ENCODE measurements around the gene USPL1. TPM values are rescaled to one million over a fixed set of nuclear protein-coding genes. Genes with fewer than 3 reads are reported as not detected.
"Not testable (repeated sequence)": the region's sequence is repeated elsewhere in the genome, so short reads cannot be mapped to it uniquely, and the experiment has no call there.

The USPL1 gene
- total RNA-seq, 6 experiments from 2014 or later: 8.0 to 10.9 (median 10.3) TPM

DNA sequence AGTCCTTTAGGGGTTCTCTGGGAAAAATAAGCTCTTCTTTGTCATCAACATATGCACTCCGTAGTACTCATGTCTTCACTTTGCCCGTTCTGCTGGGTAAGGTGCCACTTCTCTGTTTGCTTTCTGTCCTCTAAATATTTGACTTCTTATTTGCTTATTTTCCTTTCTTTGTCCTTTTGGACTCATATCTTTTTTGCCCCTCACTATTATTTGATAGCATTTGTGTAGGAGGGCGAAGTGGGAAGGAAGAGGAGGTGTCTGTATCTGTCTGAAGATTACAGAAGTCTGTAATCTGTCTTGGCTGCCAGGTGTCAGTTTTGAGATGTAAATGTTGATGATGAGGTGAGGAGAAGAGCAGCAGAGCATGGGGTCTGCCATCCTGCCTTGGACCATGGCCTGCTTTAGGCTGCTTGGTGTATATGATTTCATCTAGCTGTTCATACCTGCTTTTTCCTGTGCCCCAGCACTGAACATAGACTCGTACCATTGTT is 30.8 kb downstream of the USPL1 start:
- H3K36me3 Mint-ChIP-seq (ENCODE audit: low read depth): peaks cover 22% of the 10 kb centered on the region
- H3K9me3 Mint-ChIP-seq: no peaks in the 10 kb centered on the region
- peaks cover 10% of the 10 kb centered on the region for H3K4me1 Mint-ChIP-seq (ENCODE audit: low read depth)
- H3K27ac Mint-ChIP-seq: no peak overlapping the region
- TF ChIP-seq, protein P1, sequence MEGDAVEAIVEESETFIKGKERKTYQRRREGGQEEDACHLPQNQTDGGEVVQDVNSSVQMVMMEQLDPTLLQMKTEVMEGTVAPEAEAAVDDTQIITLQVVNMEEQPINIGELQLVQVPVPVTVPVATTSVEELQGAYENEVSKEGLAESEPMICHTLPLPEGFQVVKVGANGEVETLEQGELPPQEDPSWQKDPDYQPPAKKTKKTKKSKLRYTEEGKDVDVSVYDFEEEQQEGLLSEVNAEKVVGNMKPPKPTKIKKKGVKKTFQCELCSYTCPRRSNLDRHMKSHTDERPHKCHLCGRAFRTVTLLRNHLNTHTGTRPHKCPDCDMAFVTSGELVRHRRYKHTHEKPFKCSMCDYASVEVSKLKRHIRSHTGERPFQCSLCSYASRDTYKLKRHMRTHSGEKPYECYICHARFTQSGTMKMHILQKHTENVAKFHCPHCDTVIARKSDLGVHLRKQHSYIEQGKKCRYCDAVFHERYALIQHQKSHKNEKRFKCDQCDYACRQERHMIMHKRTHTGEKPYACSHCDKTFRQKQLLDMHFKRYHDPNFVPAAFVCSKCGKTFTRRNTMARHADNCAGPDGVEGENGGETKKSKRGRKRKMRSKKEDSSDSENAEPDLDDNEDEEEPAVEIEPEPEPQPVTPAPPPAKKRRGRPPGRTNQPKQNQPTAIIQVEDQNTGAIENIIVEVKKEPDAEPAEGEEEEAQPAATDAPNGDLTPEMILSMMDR (IDR thresholded peaks at IDR 0.05): no peak
- DNase-seq: no peak
- H3K27me3 Mint-ChIP-seq (ENCODE audit: insufficient read depth): no peaks in the 10 kb centered on the region; the same call in 1 of the 2 replicates
- H3K4me3 Mint-ChIP-seq: no peak overlapping the region

DNA sequence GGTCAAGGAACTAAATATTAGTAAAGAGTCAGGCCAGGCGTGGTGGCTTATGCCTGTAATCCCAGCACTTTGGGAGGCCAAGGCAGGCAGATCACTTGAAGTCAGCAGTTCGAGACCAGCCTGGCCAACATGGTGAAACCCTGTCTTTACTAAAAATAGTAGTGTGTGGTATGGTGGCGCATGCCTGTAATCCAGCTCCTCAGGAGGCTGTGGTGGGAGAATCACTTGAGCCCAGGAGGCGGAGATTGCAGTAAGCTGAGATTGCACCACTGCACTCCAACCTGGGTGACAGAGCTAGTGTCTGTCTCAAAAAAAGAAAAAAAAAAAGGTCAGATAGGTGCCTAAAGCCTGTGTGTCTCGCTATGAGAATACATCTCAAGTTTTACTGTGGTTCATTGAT is 33.9 kb downstream of the USPL1 start:
- peaks cover 37% of the 10 kb centered on the region for H3K36me3 Mint-ChIP-seq (ENCODE audit: low read depth)
- DNase-seq; H3K4me1 Mint-ChIP-seq (ENCODE audit: low read depth); H3K27ac Mint-ChIP-seq; H3K27me3 Mint-ChIP-seq (ENCODE audit: insufficient read depth); H3K4me3 Mint-ChIP-seq; H3K9me3 Mint-ChIP-seq: not testable (repeated sequence)

DNA sequence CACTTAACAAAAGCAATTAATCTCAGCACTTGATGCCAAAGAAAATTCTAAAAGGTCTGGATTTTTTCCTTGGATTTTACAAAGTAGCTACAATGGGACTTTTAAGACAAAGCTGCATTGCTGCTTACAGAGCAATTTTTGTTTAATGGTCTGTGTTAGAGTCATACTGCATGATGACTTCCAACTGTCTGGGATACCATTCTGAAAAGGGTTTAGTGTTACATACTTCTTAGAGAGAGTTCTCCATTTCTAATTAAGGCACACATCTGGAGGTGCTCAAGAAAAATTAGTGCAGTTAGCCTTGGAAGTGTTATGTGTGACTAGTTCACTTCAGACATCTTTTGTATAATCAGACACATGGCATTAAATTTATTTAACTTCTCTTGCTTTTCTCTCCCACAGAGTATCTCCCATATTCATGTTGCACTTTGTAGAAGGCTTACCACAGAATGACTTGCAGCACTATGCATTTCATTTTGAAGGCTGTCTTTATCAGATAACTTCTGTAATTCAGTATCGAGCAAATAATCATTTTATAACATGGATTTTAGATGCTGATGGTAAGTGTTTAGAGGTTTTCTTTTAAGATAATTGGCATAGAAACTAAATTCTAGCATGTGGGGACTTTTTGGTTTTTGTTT is 35.1 kb downstream of the USPL1 start:
- TF ChIP-seq, protein P1 (IDR thresholded peaks at IDR 0.05): no peak
- no peak for DNase-seq
- peak overlapping the region; percentile 5; the same call in 1 of the 2 replicates for H3K27ac Mint-ChIP-seq
- H3K27me3 Mint-ChIP-seq (ENCODE audit: insufficient read depth): no peaks in the 10 kb centered on the region; the same call in 1 of the 2 replicates
- no peaks in the 10 kb centered on the region for H3K4me1 Mint-ChIP-seq (ENCODE audit: low read depth)
- H3K9me3 Mint-ChIP-seq: no peaks in the 10 kb centered on the region
- H3K4me3 Mint-ChIP-seq: no peak overlapping the region
- peaks cover 47% of the 10 kb centered on the region for H3K36me3 Mint-ChIP-seq (ENCODE audit: low read depth)

DNA sequence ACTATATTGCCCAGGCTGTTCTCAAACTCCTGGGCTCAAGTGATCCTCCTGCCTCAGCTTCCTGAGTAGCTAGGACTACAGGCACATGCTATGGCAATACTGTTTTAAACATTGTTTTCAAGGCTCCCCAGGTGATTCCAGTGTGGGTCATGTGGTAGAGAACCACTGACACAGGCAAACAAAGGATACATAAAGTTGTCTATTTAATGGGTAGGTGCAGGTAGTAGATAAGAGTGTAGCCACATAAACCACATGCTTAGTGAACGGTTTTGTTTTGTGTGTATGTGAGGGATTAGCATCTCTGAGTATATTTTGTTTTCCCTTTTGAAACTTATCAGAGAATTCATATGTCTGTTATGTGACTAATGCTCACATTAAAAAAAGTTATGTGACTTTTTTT is 36.7 kb downstream of the USPL1 start:
- TF ChIP-seq, protein P1 (IDR thresholded peaks at IDR 0.05): no peak
- no peak overlapping the region for H3K4me3 Mint-ChIP-seq
- no peak overlapping the region for H3K27ac Mint-ChIP-seq
- H3K36me3 Mint-ChIP-seq (ENCODE audit: low read depth): peaks cover 48% of the 10 kb centered on the region
- peaks cover 1% of the 10 kb centered on the region for H3K27me3 Mint-ChIP-seq (ENCODE audit: insufficient read depth)
- DNase-seq: no peak
- H3K9me3 Mint-ChIP-seq: no peaks in the 10 kb centered on the region
- H3K4me1 Mint-ChIP-seq (ENCODE audit: low read depth): no peaks in the 10 kb centered on the region

DNA sequence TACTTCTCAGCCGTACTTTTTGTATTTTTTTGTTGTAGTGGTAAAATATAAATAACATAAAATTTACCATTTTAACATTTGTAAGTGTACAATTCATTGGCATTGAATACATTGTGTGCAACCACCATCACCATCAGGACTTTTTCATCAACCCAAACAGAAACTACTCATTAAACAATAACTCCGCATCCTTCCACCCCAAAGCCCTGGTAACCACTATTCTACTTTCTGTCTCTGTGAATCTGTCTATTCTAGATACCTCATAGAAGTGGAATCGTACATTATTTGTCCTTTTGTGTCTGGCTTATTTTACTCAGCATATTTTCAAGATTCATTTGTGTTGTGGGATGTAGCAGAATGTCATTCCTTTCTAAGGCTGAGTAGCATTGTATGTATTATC is 38.5 kb downstream of the USPL1 start:
- Mint-ChIP-seq H3K9me3 (no peaks in the 10 kb centered on the region), H3K27me3 (ENCODE audit: insufficient read depth) (peaks cover 1% of the 10 kb centered on the region), H3K27ac (no peak overlapping the region), H3K36me3 (ENCODE audit: low read depth) (peaks cover 49% of the 10 kb centered on the region), H3K4me1 (ENCODE audit: low read depth) (no peaks in the 10 kb centered on the region), H3K4me3 (no peak overlapping the region)
- no peak for DNase-seq
- TF ChIP-seq, protein P1 (IDR thresholded peaks at IDR 0.05): no peak

DNA sequence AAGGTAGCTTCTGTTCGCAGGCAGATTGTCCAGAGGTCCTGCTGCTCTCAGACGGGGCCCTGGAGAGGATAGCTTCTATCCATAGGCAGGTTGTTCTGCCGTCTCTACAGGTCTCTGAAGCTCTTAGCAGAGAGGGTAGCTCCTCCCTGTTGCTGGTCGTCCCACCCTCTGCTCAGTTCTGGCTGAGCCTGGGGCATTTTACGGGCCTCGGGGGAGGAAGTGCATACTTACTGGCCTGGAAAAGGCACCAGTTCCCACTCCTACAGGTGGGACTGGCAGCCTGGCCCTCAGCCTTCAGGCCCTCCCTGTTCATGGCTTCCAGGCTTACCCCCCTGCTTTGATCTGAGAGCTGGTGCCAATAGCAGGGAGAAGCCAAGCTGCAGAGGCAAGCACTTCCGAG is 42.3 kb downstream of the USPL1 start:
- Mint-ChIP-seq H3K36me3 (ENCODE audit: low read depth) (peaks cover 37% of the 10 kb centered on the region), H3K4me1 (ENCODE audit: low read depth) (no peaks in the 10 kb centered on the region), H3K9me3 (no peaks in the 10 kb centered on the region), H3K27me3 (ENCODE audit: insufficient read depth) (peaks cover 1% of the 10 kb centered on the region; the same call in 1 of the 2 replicates), H3K4me3 (no peak overlapping the region), H3K27ac (no peak overlapping the region)
- DNase-seq: no peak
- TF ChIP-seq, protein P1 (IDR thresholded peaks at IDR 0.05): no peak

Measured in HFFc6 (cell line).